Large intestine (tissue), 3 donors: ENCODE data around the gene CACNA1C. TPM values are rescaled to one million over a fixed set of nuclear protein-coding genes. Genes with fewer than 3 reads are reported as not detected.

ENCODE experiments used
- DNase-seq, 2 donors: peaks; one replicate each; pipeline versions ENCODE4 v3.0.0 to v3.0.0-alpha.2; 2013
- H3K27ac ChIP-seq: one replicate; pipeline ENCODE4 v1.5.1; 2013; ENCODE audit warnings: low read length
- H3K27me3 ChIP-seq: 2 replicates; pipeline ENCODE4 v1.6.1; 2013; ENCODE audit warnings: low read length; ENCODE audit not compliant: control insufficient read depth, insufficient read depth
- H3K36me3 ChIP-seq: 2 replicates; pipeline ENCODE4 v1.6.1; 2013; ENCODE audit warnings: low read length; ENCODE audit not compliant: control insufficient read depth, insufficient read depth
- H3K4me1 ChIP-seq: one replicate; pipeline ENCODE4 v1.6.1; 2013; ENCODE audit warnings: low read length; ENCODE audit not compliant: control insufficient read depth, insufficient read depth
- H3K4me3 ChIP-seq: one replicate; pipeline ENCODE4 v1.5.1; 2013; ENCODE audit warnings: low read length
- H3K9me3 ChIP-seq: one replicate; pipeline ENCODE4 v1.6.1; 2013; ENCODE audit warnings: mild to moderate bottlenecking, low read depth, low read length, moderate library complexity; ENCODE audit not compliant: control insufficient read depth
- WGBS: methylation state at CpG from one replicate; pipeline ENCODE4 v1.1.5; 2013; ENCODE audit warnings: low lambda C conversion rate; ENCODE audit not compliant: insufficient coverage; 5-methylcytosine and 5-hydroxymethylcytosine counted together
- polyA plus RNA-seq: library from polyadenylated mRNA; unstranded; fragments of 120-200 nt; gene quantifications from one replicate; pipeline ENCODE4 v1.2.1, GENCODE V29; 2013

The CACNA1C gene
- polyA plus RNA-seq, 1 donor, result 5.9 TPM

DNA sequence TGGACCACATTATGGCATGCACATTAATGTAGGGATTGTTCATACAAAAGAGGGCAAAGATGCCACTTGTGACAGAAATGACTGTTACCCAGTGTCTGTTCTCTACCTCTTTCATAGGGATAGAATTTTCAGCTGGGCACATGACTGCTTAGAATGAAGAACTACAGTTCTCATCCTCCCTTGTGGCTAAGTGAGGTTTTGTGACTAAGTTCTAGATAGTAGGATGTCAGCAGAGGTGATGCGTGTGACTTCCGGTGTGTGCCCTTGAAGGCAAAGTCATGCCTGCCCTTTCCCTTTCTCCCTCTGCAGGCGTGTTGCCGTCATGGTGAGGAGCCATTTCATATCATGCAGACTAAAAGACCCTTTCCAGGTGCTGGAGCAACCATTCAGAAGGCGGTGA, 99.3 kb downstream of the CACNA1C start:
- Histone ChIP-seq H3K27me3 (no peaks in the 10 kb centered on the region), H3K36me3 (no peaks in the 10 kb centered on the region), H3K9me3 (no peaks in the 10 kb centered on the region), H3K27ac (no peak overlapping the region), H3K4me3 (no peak overlapping the region), H3K4me1 (peaks cover 4% of the 10 kb centered on the region)
- WGBS, result no CpG with 5 or more reads among the region's 5 CpGs
- no peak for DNase-seq

DNA sequence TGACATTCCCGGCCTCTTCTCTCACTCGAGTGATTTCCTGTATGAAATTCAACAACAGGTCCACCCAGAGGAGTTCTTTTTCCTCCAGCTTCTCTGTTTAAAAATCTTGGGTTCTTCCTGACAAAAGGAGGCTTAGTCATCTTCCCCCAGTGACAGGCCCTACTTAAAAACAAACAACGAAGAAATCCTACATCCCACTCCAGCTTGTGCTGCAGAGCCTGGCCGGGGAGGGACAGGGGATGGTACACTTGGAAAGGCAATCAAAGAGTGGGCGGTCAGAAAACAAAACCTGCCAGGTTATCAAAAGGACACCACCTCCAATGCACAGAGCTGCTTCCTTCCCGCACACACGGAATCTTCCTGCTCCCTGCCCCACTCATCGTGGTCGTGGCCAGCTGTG, 101.3 kb downstream of the CACNA1C start:
- no CpG with 5 or more reads among the region's 9 CpGs for WGBS
- Histone ChIP-seq H3K36me3 (no peaks in the 10 kb centered on the region), H3K9me3 (no peaks in the 10 kb centered on the region), H3K4me1 (peaks cover 4% of the 10 kb centered on the region), H3K27me3 (no peaks in the 10 kb centered on the region), H3K4me3 (no peak overlapping the region), H3K27ac (no peak overlapping the region)
- no peak for DNase-seq

DNA sequence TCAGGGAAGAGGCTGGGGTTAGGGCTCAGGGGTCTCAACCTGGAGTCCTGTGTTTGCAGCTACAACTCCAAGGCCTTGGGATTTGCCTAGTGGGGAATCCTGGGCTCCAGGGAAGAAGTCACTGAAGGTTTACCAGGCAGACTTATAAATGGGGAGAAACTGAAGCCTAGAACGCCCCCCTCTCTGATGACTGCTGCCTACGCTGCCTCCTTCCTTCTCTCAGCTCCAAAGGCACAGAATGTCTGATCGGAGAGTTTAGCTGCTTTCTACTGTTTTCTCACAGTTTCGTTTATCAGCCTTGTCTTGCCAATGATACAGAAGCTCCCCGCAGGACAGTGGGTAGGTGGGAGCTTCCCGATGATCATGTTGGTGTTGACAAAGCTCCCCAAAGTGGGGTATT, 101.7 kb downstream of the CACNA1C start:
- WGBS, result no CpG with 5 or more reads among the region's 6 CpGs
- no peak for DNase-seq
- H3K36me3 ChIP-seq, result no peaks in the 10 kb centered on the region
- H3K27me3 ChIP-seq, result no peaks in the 10 kb centered on the region
- no peak overlapping the region for H3K4me3 ChIP-seq
- H3K27ac ChIP-seq, result no peak overlapping the region
- H3K4me1 ChIP-seq, result peaks cover 4% of the 10 kb centered on the region
- H3K9me3 ChIP-seq, result no peaks in the 10 kb centered on the region

DNA sequence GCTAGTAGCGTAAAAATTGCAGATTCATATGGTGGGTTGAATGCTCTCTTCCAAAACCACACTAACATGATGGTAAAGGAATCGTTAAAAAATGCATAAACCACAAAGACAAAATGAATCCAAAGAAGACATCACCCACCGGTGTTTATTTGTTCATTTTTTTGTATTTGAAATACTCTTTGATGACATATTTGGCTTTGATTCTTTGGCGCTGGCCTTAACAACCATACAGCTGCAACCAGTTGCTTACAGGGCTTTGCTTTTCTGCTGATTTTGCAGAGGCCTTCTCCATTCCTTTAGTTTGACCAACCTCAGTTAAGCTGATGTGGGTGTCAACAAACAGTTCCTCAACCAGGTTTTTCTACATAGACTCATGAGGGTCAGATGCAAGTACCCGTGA, 103.5 kb downstream of the CACNA1C start:
- H3K36me3 ChIP-seq, result no peaks in the 10 kb centered on the region
- no peak for DNase-seq
- H3K4me1 ChIP-seq, result peaks cover 4% of the 10 kb centered on the region
- H3K27ac ChIP-seq, result no peak overlapping the region
- no peaks in the 10 kb centered on the region for H3K27me3 ChIP-seq
- H3K9me3 ChIP-seq, result no peaks in the 10 kb centered on the region
- no peak overlapping the region for H3K4me3 ChIP-seq
- WGBS, result 97% methylated on average over 3 of the region's 5 CpGs

DNA sequence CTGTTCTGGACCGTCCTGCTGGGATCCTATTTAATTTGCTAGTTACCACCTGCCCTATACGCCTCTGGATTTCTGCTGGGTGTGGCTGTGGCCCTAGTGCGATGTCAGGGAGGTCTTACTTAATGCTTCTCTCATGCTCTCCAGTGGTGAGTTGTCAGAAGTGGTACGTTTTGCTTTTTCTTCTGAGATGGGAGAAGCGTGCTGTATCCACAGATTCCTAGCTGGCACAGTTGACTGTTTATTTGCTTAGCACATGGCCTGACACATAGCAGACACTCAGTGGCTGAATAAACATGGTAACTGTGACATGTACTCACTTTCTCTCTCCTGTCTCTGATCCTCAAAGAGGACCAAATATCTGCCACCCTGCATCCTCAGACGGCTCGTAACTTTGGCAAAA, 107.3 kb downstream of the CACNA1C start:
- H3K4me3 ChIP-seq, result no peak overlapping the region
- 50% methylated on average over 1 of the region's 7 CpGs for WGBS
- H3K36me3 ChIP-seq, result no peaks in the 10 kb centered on the region
- no peaks in the 10 kb centered on the region for H3K27me3 ChIP-seq
- peaks cover 7% of the 10 kb centered on the region for H3K4me1 ChIP-seq
- H3K9me3 ChIP-seq, result no peaks in the 10 kb centered on the region
- DNase-seq, result no peak
- H3K27ac ChIP-seq, result no peak overlapping the region

DNA sequence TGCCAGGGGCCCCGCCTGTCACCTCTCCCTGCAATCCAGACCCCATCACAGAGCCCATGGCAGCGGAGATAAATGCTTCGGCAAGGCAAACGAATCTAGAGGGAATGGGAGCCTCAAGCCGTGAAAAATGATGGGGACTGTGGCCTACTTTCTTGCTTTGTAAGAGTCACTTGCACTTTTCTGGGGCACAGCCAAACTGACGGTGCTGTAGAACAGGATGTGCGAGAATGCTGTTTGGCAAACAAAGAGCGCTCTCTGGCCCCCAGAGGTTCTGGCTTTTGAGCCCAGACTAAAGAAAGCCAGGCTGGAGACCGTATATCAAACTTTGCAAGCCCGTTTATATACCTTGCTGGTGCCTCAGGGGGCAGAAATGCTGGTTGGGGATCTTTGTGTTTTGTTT, 108.7 kb downstream of the CACNA1C start:
- no peaks in the 10 kb centered on the region for H3K36me3 ChIP-seq
- H3K9me3 ChIP-seq, result peaks cover under 1% of the 10 kb centered on the region
- WGBS, result no CpG with 5 or more reads among the region's 10 CpGs
- H3K4me1 ChIP-seq, result peaks cover 7% of the 10 kb centered on the region
- DNase-seq, result no peak
- H3K4me3 ChIP-seq, result no peak overlapping the region
- no peak overlapping the region for H3K27ac ChIP-seq
- no peaks in the 10 kb centered on the region for H3K27me3 ChIP-seq

DNA sequence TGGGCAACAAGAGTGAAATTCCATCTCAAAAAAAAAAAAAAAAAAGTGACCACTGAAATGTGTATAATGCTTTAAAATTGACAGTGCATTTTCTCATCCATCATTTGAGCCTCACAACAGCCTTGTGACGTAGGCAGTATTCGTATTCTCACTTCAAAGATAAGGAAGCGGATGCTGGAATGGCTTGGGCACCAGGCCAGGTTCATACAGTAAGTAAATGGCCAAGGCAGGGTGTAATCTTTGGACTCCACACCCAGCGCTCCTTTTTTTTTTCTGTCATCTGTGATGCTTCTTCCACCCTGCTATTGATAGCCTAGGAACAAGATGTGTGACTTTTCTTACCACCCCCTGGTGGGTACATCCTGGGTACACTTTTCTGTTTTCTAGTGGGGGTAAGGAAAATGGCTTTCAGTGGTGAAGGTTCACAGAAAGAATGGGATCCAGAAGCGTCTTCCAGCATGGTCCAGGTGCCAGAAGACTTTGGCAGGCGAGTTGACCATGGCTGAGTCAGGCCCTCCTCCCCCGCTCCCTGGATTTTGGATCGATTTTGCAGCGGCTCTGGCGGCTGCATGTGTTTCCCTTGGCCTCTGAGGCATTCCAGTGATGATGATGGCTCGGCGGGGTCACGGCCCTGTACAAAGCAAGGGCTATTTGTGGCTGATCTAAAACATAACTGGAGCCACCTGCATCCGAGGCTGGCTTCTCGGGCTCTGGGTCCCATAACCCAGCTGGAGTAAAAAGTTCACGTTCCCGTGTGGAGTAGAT, 110.6 kb downstream of the CACNA1C start:
- peak; percentile 90 to 96 for DNase-seq
- WGBS, result 20% methylated on average over 1 of the region's 17 CpGs
- H3K36me3 ChIP-seq, result no peaks in the 10 kb centered on the region
- peaks cover 9% of the 10 kb centered on the region for H3K4me1 ChIP-seq
- no peak overlapping the region for H3K4me3 ChIP-seq
- H3K27ac ChIP-seq, result peak overlapping the region; percentile 58
- peaks cover 6% of the 10 kb centered on the region for H3K9me3 ChIP-seq
- H3K27me3 ChIP-seq, result no peaks in the 10 kb centered on the region

DNA sequence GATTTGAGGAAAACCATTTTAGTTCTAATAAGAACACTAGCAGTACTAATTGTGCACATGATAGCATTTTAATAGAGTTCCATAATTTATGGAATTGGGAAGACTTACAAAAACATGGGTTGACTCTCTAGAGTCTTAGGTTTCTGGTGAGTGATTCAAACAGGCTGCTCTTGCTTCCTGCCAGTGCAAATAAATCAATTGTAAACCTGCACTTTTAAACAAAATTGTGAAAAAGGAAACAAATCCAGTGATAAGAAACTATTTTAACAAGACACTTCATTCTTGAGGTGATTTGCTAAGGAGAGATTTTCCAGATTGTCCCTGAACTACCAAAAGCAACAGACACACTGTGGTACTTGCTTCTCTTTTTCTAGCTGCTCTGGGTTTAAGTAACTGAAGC, 112.2 kb downstream of the CACNA1C start:
- H3K4me1 ChIP-seq, result peaks cover 23% of the 10 kb centered on the region
- no peak for DNase-seq
- H3K27ac ChIP-seq, result no peak overlapping the region
- no peaks in the 10 kb centered on the region for H3K27me3 ChIP-seq
- no peaks in the 10 kb centered on the region for H3K36me3 ChIP-seq
- no peak overlapping the region for H3K4me3 ChIP-seq
- peaks cover 6% of the 10 kb centered on the region for H3K9me3 ChIP-seq

DNA sequence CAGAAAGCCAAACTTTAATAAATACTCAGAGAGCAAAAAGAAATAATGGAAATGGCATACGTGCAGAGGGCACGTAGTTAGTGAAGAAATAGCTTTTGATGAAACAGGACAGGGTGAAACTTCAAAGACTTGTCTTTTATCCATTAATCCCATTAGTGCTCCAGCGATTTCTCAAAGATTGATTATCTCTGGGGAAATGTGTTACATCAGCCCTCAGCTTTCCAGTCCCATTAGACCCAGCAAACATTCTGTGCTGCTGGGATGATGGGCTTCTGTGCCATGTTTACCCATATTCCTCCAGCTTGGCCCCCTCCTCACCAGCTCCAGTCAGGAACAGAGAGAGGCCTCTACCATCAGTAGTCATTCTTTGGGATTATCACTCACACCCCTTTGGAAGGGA, 113.1 kb downstream of the CACNA1C start:
- H3K27me3 ChIP-seq, result no peaks in the 10 kb centered on the region
- no peaks in the 10 kb centered on the region for H3K36me3 ChIP-seq
- peaks cover 6% of the 10 kb centered on the region for H3K9me3 ChIP-seq
- H3K4me3 ChIP-seq, result no peak overlapping the region
- no peak overlapping the region for H3K27ac ChIP-seq
- DNase-seq, result no peak
- peaks cover 29% of the 10 kb centered on the region for H3K4me1 ChIP-seq
- 67% methylated on average over 1 of the region's 3 CpGs for WGBS

DNA sequence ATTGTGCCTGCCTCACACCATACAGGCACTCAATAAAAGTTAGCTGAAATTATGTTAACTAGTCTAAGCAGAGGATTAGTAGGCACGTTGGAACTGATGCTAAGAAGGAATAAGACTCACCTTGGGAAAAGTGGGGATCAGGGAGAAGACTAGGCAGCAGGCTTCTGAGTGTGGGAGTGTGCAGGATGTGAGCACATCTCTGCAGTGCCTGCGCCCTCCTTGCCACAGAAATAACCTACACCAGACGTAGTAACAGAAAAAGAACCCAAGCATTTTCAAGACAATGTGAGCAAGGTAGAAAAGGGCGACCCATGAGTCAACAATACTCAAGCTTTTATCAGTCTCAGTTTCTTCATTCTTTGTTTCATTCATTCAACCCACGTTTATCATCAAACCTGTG, 113.9 kb downstream of the CACNA1C start:
- H3K4me3 ChIP-seq, result no peak overlapping the region
- no peak for DNase-seq
- no peaks in the 10 kb centered on the region for H3K36me3 ChIP-seq
- H3K9me3 ChIP-seq, result peaks cover 6% of the 10 kb centered on the region
- no peaks in the 10 kb centered on the region for H3K27me3 ChIP-seq
- WGBS, result 83% methylated on average over 1 of the region's 5 CpGs
- no peak overlapping the region for H3K27ac ChIP-seq
- peaks cover 29% of the 10 kb centered on the region for H3K4me1 ChIP-seq

DNA sequence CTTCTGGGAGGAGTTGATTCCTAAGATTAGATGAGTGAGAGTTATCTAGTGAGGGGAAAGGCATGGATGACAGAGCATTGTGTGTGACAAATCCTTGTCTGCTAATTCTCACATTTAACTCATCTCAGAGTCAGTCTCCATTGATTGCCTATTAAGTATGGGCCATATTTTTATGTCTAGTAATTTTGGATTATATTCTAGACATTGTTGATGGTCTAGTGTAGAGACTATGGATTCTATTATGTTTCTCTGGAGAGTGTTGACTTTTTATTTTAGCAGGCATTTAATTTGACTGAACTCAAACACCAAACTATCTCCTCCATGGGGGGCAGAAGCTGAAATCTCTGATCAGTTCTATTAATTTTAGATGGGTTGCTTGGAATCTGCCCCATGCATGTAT, 114.4 kb downstream of the CACNA1C start:
- DNase-seq, result no peak

More for the DNA sequence above, 114.4 kb downstream of the CACNA1C start:
- Histone ChIP-seq H3K9me3 (peaks cover 6% of the 10 kb centered on the region), H3K4me3 (no peak overlapping the region), H3K4me1 (peaks cover 30% of the 10 kb centered on the region), H3K27ac (no peak overlapping the region), H3K27me3 (no peaks in the 10 kb centered on the region), H3K36me3 (no peaks in the 10 kb centered on the region)
